ENCODE data around the gene NCOA6. TPM values are rescaled to one million over a fixed set of nuclear protein-coding genes. Genes with fewer than 3 reads are reported as not detected.

The NCOA6 gene
- total RNA-seq, 1 donor from 2014 or later = 43.3 TPM

DNA sequence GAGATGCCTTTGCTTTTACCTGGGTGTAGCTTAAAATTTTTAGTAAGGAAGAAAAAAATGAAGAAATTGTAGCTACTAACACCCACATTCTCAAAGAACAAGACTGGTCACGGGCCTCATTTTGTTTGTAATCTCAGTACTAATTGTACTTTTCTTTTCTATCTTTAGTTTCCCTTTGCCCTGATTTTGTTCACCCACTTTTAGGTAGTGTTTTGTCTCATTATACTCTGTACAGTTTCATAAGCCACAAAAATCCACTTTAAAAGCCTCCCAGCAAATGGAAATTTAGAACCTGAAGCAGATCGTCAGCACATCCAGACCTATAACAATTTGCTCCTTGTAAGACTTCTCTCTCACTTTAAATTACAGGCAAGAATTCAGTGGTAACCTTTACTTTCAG is 78.0 kb downstream of the NCOA6 start:
- Mint-ChIP-seq H3K9me3 (ENCODE audit: low read depth) (no peaks in the 10 kb centered on the region), H3K4me1 (ENCODE audit: low read depth) (no peaks in the 10 kb centered on the region), H3K27me3 (ENCODE audit: low read depth) (no peaks in the 10 kb centered on the region), H3K27ac (ENCODE audit: unreplicated experiment) (no peak overlapping the region), H3K4me3 (ENCODE audit: unreplicated experiment) (no peak overlapping the region), H3K36me3 (ENCODE audit: low read depth) (peaks cover 51% of the 10 kb centered on the region)
- DNase-seq (ENCODE audit: low spot score) = no peak
- TF ChIP-seq, protein P1, sequence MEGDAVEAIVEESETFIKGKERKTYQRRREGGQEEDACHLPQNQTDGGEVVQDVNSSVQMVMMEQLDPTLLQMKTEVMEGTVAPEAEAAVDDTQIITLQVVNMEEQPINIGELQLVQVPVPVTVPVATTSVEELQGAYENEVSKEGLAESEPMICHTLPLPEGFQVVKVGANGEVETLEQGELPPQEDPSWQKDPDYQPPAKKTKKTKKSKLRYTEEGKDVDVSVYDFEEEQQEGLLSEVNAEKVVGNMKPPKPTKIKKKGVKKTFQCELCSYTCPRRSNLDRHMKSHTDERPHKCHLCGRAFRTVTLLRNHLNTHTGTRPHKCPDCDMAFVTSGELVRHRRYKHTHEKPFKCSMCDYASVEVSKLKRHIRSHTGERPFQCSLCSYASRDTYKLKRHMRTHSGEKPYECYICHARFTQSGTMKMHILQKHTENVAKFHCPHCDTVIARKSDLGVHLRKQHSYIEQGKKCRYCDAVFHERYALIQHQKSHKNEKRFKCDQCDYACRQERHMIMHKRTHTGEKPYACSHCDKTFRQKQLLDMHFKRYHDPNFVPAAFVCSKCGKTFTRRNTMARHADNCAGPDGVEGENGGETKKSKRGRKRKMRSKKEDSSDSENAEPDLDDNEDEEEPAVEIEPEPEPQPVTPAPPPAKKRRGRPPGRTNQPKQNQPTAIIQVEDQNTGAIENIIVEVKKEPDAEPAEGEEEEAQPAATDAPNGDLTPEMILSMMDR (IDR thresholded peaks at IDR 0.05) = no peak

DNA sequence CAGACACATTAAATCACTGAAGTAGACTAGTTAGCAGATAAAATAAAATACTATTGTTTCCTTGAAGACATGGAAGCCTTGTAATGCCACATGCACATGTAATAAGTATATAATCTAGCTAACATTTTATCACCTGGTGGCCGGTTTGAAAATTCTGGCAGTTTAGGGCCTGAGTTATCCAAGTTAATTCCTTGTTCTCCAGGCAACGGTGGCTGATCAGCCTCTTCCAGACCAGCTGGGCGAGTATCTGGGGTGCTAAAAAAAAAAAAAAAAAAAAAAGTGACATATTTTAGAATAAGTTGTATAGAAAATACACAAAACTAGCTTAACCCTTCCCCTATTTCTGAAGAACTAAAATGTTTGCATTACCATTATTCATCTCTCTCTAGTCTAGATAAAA is 78.8 kb downstream of the NCOA6 start:
- Mint-ChIP-seq H3K36me3 (ENCODE audit: low read depth) (peaks cover 47% of the 10 kb centered on the region), H3K4me1 (ENCODE audit: low read depth) (no peaks in the 10 kb centered on the region), H3K27me3 (ENCODE audit: low read depth) (no peaks in the 10 kb centered on the region), H3K27ac (ENCODE audit: unreplicated experiment) (no peak overlapping the region), H3K4me3 (ENCODE audit: unreplicated experiment) (no peak overlapping the region), H3K9me3 (ENCODE audit: low read depth) (no peaks in the 10 kb centered on the region)
- TF ChIP-seq, protein P1 (IDR thresholded peaks at IDR 0.05) = no peak
- DNase-seq (ENCODE audit: low spot score) = no peak

DNA sequence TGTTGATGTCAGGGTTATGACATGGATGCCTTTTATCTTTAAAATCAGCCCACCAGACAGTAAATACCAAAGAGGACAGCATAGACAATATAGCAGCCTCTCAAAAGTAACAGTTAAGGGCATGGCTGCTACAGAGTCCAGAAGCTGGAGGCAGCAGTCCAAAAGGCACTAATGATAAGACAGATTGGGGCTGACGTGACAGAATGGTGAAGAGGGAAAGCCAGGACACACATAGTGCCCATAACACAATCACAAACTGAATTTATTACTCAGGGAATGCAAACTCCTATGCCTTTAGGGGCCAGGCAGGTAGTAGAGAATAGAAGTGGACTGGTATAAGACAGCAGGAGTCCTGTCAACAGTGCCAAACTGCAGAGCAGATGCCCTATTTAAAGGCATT is 80.6 kb downstream of the NCOA6 start:
- Mint-ChIP-seq H3K4me1 (ENCODE audit: low read depth) (no peaks in the 10 kb centered on the region), H3K27me3 (ENCODE audit: low read depth) (no peaks in the 10 kb centered on the region), H3K27ac (ENCODE audit: unreplicated experiment) (no peak overlapping the region), H3K4me3 (ENCODE audit: unreplicated experiment) (no peak overlapping the region), H3K9me3 (ENCODE audit: low read depth) (no peaks in the 10 kb centered on the region), H3K36me3 (ENCODE audit: low read depth) (peaks cover 52% of the 10 kb centered on the region)
- DNase-seq (ENCODE audit: low spot score) = no peak
- TF ChIP-seq, protein P1 (IDR thresholded peaks at IDR 0.05) = no peak

DNA sequence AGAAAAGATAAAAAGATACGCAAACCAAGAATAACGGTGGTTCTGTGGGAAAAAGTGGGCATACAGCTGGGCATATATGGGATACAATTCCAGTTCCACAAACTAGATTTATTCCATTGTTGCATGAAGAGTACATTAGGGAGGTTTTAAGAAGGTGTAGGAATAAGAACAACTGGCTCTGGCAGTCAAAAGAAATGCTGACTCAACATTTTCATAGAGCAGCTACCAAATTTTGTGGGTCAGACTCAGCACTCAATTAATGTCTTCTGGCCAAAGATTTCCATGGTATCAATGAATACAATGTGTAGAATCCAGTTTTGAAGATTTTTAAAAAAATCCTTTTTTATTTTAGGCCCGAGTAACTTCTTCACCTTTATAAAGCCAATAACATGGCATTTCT is 81.1 kb downstream of the NCOA6 start:
- no peak overlapping the region for H3K27ac Mint-ChIP-seq (ENCODE audit: unreplicated experiment)
- no peaks in the 10 kb centered on the region for H3K27me3 Mint-ChIP-seq (ENCODE audit: low read depth)
- no peaks in the 10 kb centered on the region for H3K4me1 Mint-ChIP-seq (ENCODE audit: low read depth)
- H3K9me3 Mint-ChIP-seq (ENCODE audit: low read depth) = no peaks in the 10 kb centered on the region
- DNase-seq (ENCODE audit: low spot score) = no peak
- no peak overlapping the region for H3K4me3 Mint-ChIP-seq (ENCODE audit: unreplicated experiment)
- H3K36me3 Mint-ChIP-seq (ENCODE audit: low read depth) = peaks cover 52% of the 10 kb centered on the region
- TF ChIP-seq, protein P1 (IDR thresholded peaks at IDR 0.05) = no peak

DNA sequence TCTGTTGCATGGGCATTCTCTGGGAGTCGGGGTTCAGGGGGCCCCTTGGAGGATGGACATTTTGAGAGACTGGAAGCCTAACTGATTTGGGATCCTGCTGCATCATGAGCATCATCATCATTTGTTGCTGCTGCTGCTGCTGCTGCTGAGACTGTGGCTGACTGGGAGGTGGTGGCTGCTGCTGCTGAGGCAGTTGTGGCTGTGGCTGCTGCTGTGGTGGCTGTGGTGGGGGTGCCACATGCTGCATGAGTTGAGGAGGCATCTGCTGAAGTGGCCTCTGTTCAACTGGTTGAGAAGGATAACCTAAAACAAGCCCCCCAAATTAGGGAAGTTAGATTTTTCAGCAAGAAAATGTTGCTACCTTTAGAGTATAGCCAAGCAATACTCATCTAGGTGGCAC is 82.4 kb downstream of the NCOA6 start:
- DNase-seq (ENCODE audit: low spot score) = no peak
- TF ChIP-seq, protein P1 (IDR thresholded peaks at IDR 0.05) = no peak
- H3K27me3 Mint-ChIP-seq (ENCODE audit: low read depth) = no peaks in the 10 kb centered on the region
- no peak overlapping the region for H3K27ac Mint-ChIP-seq (ENCODE audit: unreplicated experiment)
- no peak overlapping the region for H3K4me3 Mint-ChIP-seq (ENCODE audit: unreplicated experiment)
- H3K9me3 Mint-ChIP-seq (ENCODE audit: low read depth) = no peaks in the 10 kb centered on the region
- H3K36me3 Mint-ChIP-seq (ENCODE audit: low read depth) = peaks cover 44% of the 10 kb centered on the region
- H3K4me1 Mint-ChIP-seq (ENCODE audit: low read depth) = no peaks in the 10 kb centered on the region
